Iris pigment epithelial cell (primary cell): ENCODE measurements around the gene ZCCHC17.

Experiments used
- DNase-seq: peaks from one replicate; pipeline ENCODE4 v3.0.0-alpha.2; 2011; ENCODE audit warnings: low read depth

ZCCHC17 gene

GRCh38 chr1:31306278-31306677 lies 9.4 kb downstream of the ZCCHC17 start:
- DNase-seq, result peak; percentile 96

- no peak for DNase-seq
Measured at GRCh38 chr1:31308036-31308435, 11.2 kb downstream of the ZCCHC17 start.

- DNase-seq, result peak; percentile 35
Measured at GRCh38 chr1:31310198-31310597, 13.4 kb downstream of the ZCCHC17 start.

DNA sequence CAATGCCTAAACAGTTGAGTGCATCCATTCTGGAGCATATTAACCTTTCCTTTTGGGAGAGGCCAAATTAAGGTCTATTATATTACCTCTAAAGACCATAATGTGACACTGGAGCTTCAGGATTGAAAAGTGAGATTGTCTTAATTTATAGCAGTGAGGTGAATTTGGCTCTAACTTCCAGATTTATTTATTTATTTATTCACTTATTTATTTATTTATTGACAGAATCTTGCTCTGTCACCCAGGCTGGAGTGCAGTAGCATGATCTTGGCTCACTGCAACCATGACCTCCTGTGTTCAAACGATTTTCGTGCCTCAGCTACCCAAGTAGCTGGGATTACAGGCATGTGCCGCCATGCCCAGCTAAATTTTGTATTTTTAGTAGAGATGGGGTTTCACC lies 19.1 kb downstream of the ZCCHC17 start:
- DNase-seq, result no peak

DNA sequence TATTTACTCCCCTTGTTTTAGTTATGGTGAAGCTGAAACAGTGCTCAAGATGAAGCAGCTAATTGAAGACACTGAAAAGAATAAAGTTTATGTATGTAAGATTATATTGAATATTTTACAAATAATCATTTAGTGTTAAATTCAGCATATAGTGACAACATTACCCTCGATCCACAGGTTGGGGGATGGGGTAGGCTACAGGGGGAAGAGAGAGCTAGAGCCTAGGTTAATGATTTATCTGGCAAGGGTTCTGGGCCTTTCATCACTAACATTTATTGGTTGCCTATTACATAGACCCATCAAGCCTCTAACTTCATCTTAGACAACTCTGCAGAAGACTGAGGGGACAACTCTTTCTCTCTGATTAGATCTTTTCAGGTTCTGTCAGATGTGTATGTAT lies 21.3 kb downstream of the ZCCHC17 start:
- no peak for DNase-seq

DNA sequence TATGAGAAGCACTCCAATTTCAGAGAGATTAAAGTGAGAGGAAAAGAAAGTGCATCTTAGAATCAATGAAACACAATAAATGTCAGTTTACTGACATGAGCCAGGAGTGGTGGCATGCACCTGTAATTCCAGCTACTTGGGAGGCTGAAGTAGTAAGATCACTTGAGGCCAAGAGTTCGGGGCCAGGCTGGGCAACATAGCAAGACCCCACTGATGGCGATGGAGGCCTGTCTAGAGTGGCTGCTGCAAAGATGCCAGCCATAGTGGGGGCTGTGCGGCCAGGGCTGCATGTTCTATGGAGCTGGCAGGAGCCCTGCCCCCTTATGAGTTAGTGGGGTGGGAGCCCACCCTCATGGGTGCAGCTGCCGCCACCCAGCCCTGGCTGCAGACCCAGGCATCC lies 27.3 kb downstream of the ZCCHC17 start:
- no peak for DNase-seq

DNA sequence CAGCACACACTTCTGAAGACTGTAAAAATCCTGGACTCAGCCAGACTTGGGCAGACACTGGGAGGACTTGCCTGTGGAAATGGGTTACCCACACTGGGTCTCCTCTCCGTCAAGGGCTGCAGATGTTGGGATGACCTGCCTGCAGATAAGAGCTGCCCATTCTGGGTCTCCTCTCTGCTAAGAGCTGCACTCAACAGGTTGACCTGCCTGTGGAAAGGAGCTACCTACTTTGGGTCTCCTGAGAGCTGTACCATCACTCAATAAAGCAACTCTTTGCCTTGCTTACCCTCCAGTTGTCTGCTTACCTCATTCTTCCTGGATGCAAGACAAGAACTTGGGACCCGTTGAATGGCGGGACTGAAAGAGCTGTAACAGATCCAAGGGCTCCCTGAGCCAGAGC lies 28.2 kb downstream of the ZCCHC17 start:
- DNase-seq, result no peak

- no peak for DNase-seq
Measured at GRCh38 chr1:31326461-31326860, 29.6 kb downstream of the ZCCHC17 start.

GRCh38 chr1:31327381-31327780 lies 30.5 kb downstream of the ZCCHC17 start:
- peak; percentile 70 for DNase-seq

DNA sequence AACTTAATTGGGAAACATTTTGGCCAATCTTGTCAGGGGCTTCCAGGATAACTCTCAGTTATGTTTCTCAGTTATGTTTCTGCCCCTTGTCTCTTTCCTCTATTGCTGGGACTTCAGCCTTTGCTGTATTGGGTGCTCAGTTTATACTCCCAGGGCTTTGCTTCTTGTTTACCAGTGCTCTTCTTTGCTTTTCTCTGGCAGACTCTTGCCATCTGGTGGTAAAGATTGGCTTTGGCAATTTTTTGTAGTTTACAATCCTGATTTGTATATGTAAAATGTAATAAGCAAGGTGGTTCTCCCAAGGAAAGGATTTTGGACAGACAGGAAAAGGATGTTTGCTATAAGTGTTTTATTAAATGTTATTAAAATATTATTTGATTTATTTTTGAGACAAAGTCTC lies 38.2 kb downstream of the ZCCHC17 start:
- DNase-seq, result peak; percentile 29

DNA sequence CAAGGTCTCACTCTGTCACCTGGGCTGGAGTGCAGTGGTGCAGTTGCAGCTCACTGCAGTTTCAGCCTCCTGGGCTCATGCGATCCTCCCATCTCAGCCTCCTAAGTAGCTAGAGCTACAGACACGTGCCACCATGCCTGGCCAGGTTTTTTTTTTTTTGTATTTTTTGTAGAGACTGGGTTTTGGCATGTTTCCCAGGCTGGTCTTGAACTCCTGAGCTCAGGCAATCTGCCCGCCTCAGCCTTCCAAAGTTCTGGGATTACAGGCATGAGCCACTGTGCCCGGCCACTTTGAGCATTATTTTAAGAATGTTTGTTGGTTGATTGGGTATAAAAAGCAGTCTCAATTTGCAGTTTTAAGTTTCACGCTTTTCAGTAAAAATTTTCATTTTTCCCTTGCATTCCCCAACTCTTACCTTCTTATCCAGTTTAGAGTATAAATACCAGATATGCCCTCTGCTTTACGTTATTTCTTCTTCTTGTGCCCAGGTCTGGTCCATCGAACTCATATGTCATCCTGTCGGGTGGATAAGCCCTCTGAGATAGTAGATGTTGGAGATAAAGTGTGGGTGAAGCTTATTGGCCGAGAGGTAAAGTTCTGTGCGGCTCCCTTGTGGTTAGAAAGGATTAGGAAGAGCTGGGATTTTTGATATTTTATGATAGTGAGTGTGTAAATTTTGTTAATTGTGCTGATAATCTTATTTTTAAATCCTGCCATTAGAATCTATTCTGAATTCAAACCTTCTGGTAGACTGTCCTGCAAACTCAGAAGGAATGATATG lies 40.0 kb downstream of the ZCCHC17 start:
- DNase-seq, result no peak

DNA sequence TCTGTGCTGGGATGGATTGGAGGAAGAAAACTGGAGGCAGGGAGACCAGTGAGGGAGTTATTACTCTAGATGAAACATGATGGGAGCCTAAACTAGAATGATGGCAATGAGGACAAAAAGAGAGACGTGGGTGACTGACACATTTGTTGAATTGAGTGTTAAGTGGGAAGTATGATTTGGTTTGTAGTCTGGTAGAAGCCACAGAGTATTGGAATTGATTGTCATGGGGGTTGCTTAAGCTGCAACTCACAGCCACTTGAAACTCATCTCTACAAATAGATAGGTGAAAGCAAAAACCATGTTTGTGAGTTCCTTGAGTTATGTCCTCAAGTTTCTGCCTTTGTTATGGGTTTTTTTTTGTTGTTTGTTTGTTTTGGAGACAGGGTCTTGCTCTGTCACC lies 47.7 kb downstream of the ZCCHC17 start:
- DNase-seq, result no peak

DNA sequence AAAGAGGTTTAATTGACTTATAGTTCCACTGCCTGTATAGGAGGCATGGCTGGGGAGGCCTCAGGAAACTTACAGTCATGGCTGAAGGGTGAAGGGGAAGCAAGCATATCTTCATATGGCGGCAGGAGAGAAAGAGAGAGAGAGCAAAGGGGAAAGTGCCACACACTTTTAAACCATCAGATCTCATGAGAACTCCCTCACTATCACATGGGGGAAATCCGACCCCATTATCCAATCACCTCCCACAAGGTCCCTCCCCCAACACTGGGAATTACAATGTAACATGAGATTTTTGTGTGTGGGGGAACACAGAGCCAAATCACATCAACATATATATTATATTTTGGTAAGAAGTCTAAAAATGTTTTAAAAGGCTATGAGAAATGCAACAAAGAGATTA lies 48.8 kb downstream of the ZCCHC17 start:
- DNase-seq, result no peak

- DNase-seq, result no peak
Measured at GRCh38 chr1:31346785-31347184, 50.0 kb downstream of the ZCCHC17 start.

DNA sequence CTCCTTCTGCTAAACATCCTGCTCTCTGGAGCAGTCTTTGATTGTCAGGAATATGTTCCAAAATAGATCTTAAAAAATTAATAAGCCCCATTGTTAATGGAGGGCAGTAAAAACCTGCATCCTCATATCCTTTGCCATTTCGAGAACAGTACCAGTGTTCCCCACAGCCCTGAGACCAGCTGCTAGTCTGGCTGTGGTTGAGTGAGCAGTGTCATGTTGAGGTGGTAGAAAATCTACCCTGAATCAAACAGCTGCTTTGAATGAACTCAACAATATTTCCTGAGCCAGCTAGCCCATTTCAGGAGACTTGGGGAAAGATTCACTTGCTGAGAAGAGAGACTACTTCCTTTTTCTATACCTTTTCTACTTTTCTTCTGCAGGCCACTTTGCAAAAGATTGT lies 51.6 kb downstream of the ZCCHC17 start:
- DNase-seq, result no peak

- peak; percentile 72 for DNase-seq
Measured at GRCh38 chr1:31354283-31354682, 57.5 kb downstream of the ZCCHC17 start.

- no peak for DNase-seq
Measured at GRCh38 chr1:31356427-31356826, 59.6 kb downstream of the ZCCHC17 start.

- no peak for DNase-seq
Measured at GRCh38 chr1:31361607-31362006, 64.8 kb downstream of the ZCCHC17 start.

- DNase-seq, result no peak
Measured at GRCh38 chr1:31362032-31362431, 65.2 kb downstream of the ZCCHC17 start.

DNA sequence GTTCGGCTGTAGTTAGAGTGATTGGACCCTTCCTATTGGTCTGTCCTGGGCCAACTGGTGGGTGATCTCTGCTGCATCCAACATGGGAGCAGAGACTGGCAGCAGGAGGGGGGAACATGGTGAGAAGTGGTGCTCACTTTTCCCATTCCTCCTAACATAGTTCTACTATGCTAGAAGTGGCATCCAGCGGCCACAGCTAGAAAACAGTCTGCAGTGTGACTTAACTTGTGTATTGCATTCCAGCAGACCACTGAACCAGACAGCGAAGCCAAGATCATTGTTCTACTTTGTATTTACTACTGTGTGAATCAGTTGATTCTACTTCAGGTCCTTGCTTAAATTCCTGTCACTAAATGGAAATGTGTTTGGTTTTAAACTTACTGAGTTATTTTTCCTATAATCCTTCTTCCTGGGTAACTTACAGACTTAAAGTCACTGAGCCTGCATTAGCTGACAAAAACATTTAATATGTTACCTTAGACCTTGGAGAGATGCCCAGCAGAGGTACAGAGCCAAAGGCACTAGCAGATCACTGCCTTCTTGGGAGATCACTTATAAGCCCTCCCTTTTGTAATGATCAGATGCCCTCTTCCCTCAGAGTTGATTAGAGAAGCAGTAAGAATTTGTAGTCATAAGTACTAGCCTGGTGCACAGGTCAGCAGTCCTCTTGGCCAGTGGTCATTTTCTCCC lies 67.9 kb downstream of the ZCCHC17 start:
- peak; percentile 22 for DNase-seq

DNA sequence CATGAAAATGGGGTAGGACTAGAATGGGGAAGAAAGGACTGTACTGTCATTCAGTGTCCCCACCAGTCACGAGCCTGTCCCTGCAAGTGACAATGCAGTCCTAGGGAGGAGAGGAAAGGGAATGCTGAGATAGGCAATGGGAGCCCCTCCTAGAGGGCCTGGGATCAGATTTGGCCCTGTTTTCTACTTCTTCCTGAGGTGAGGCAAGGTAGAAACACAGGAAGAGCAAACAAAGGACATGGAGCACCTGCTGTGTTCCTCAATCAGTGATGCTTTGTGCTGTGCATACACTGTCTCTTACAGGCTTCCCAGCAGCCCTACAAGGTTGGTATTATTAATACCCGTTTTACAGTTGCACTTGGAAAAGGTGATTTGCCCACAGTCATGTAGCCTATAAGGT lies 70.0 kb downstream of the ZCCHC17 start:
- no peak for DNase-seq

- no peak for DNase-seq
Measured at GRCh38 chr1:31368611-31369107, 71.8 kb downstream of the ZCCHC17 start.

DNA sequence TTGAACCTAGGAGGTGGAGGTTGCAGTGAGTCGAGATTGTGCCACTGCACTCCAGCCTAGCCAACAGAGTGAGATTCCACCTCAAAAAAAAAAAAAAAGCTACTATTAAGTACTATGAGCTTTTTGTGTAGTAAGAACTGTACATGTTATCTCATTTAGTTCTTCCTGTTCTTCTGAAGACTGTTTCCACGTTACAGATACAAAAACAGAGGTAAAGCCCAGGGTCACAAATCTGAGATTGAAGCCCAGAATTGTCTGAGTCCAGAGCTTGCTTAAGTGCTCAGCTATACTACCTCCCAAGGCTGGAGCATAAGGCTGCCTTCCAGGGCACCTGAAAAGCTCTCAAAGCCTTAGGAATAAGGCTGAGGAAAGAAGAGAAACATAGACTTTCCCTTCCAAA lies 73.2 kb downstream of the ZCCHC17 start:
- no peak for DNase-seq

GRCh38 chr1:31370565-31370964 lies 73.7 kb downstream of the ZCCHC17 start:
- no peak for DNase-seq
